ENCODE measurements around the gene BCO1.

The BCO1 gene

DNA sequence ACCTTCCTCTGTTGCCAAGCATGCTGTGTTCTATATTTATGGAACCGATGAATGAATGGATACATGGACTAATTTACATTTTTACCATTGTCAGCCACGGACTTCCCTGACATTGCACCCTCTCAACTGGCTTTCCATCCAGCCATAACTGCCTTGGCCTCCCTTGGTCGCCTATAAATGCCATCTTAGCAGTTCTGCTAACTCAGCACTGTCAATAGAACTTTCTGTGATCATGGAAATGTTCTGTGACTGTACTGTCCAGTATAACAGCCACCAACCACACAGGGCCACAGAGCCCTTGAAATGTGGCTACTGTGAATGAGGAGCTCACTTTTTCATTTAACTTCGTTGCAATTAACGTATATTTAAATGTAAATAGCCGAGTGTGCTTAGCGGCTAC, 8.7 kb upstream of the BCO1 start:
- H3K4me1 ChIP-seq: no peaks in the 10 kb centered on the region

DNA sequence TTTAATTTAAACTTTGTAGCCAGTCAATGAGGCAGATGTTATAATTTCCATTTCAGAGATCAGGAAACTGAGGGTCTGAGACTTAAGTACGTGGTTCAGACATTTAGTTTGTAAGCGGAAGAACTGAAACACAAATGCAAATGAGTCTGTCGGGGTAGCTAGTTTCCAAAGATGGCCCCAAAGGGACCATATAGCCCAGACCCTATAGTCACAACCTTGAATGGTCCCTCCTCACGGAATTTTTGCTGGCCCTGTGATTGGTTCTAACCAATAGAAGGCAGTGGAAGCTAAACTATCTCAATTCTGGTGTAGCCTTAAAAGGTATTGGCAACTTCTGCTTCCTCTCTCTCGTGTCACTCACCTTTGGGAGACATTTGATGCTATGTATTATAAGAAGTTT, 7.5 kb upstream of the BCO1 start:
- no peak for TF ChIP-seq Cebpa-rat (IDR thresholded peaks at IDR 0.05)
- Histone ChIP-seq H3K4me3 (no peak overlapping the region), H3K9me3 (replicated peaks in 1 of 11) (no peaks in the 10 kb centered on the region; a peak in 2 of 22 replicates), H3K27me3 (no peaks in the 10 kb centered on the region), H4K20me1 (no peaks in the 10 kb centered on the region), H3K4me2 (no peak overlapping the region), H3K9ac (no peak overlapping the region), H3K27ac (no peak overlapping the region), H3K4me1 (no peaks in the 10 kb centered on the region), H3K36me3 (no peaks in the 10 kb centered on the region)

More for the DNA sequence above, 8.7 kb upstream of the BCO1 start:
- Histone ChIP-seq H4K20me1 (no peaks in the 10 kb centered on the region), H3K27me3 (no peaks in the 10 kb centered on the region), H3K27ac (no peak overlapping the region), H3K4me3 (no peak overlapping the region), H3K9ac (no peak overlapping the region), H3K9me3 (replicated peaks in 1 of 11) (no peaks in the 10 kb centered on the region; a peak in 2 of 22 replicates), H3K36me3 (no peaks in the 10 kb centered on the region), H3K4me2 (no peak overlapping the region)
- TF ChIP-seq Cebpa-rat (IDR thresholded peaks at IDR 0.05): no peak

DNA sequence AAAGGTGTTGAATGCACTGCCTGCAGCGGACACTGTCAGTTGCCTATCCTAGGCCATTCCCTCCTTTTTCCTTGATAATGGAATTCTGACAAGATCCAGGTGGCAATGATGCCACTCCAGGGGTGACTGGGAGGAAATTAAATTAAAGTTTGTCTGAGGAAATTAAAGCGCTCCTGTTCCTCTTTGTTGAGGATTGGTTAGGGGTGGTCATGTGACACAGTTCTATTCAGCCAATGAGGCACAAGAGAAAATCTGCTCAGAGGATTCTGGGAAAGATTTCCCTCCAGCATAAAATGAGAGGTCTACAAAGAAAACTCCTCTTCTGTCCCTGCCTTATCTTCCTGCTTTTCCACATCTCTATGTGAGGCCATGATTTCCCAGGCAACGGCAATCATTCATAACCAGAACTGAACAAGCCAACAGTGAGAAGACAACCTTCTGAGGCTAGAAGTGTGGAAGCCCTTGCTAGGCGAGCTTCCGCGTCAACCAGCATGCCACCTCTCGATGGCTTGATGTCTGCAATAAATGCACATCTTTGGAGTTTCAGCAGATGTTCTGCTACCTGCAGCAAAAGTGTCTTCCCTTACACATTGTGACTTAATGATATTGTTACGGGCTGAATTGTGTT, 5.6 kb upstream of the BCO1 start:
- Histone ChIP-seq H4K20me1 (no peaks in the 10 kb centered on the region), H3K36me3 (no peaks in the 10 kb centered on the region), H3K4me1 (no peaks in the 10 kb centered on the region), H3K4me3 (no peak overlapping the region), H3K4me2 (no peak overlapping the region), H3K27ac (no peak overlapping the region), H3K27me3 (no peaks in the 10 kb centered on the region), H3K9me3 (replicated peaks in 1 of 11) (no peaks in the 10 kb centered on the region; a peak in 2 of 22 replicates), H3K9ac (no peak overlapping the region)
- no peak for TF ChIP-seq Cebpa-rat (IDR thresholded peaks at IDR 0.05)

DNA sequence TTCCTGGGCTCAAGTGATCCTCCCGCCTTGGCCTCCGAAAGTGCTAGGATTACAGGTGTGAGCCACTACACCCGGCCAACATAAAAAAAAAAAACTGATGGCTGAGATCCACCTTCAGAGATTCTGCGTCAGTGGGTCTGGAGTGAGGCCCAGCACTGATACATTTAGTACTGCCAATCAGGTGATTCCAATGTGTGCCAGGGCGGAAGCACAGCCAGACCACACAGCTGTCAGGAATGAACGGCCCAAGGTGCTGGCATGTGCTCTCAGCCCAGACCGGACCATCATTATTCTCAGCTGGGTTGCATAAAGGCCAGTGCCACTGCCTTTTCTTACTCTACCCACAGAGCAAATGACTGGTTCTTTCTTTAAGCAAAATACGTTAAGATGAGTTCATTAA, 1.2 kb upstream of the BCO1 start:
- no peak for TF ChIP-seq Cebpa-rat (IDR thresholded peaks at IDR 0.05)
- Histone ChIP-seq H3K27ac (no peak overlapping the region), H3K9me3 (replicated peaks in 1 of 11) (no peaks in the 10 kb centered on the region; a peak in 2 of 22 replicates)

DNA sequence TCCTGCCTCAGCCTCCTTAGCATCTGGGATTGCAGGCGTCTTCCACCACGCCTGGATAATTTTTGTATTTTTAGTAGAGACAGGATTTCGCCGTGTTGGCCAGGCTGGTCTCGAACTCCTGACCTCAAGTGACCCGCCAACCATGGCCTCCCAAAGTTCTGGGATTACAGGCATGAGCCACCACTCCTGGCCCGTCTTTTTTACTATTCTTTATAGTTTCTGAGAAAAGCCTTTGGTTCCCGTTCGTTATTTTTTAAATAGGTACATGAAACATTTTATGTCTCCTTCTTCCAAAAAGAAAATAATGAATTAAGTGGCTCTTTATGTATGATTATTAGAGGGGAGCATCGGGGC, 570 bp upstream of the BCO1 start:
- no peak for TF ChIP-seq Cebpa-rat (IDR thresholded peaks at IDR 0.05)
- no peaks in the 10 kb centered on the region for H3K36me3 ChIP-seq
- H4K20me1 ChIP-seq: no peaks in the 10 kb centered on the region
- H3K4me1 ChIP-seq: peaks cover 0 to 9% (median 7%) of the 10 kb centered on the region in 10 experiments; a peak in 12 of 20 replicates
- no peaks in the 10 kb centered on the region for H3K27me3 ChIP-seq
- H3K4me3 ChIP-seq: no peak overlapping the region
- no peak overlapping the region for H3K9ac ChIP-seq
- no peak overlapping the region for H3K4me2 ChIP-seq
- H3K27ac ChIP-seq: no peak overlapping the region
- no peaks in the 10 kb centered on the region; a peak in 1 of 22 replicates for H3K9me3 ChIP-seq (replicated peaks in 1 of 11)

More for the DNA sequence above, 1.2 kb upstream of the BCO1 start:
- H3K4me3 ChIP-seq: no peak overlapping the region
- no peak overlapping the region for H3K9ac ChIP-seq
- no peaks in the 10 kb centered on the region for H3K36me3 ChIP-seq
- H3K4me1 ChIP-seq: peaks cover 0 to 9% (median 7%) of the 10 kb centered on the region in 10 experiments; a peak in 12 of 20 replicates
- H3K4me2 ChIP-seq: no peak overlapping the region
- H4K20me1 ChIP-seq: no peaks in the 10 kb centered on the region
- H3K27me3 ChIP-seq: no peaks in the 10 kb centered on the region

DNA sequence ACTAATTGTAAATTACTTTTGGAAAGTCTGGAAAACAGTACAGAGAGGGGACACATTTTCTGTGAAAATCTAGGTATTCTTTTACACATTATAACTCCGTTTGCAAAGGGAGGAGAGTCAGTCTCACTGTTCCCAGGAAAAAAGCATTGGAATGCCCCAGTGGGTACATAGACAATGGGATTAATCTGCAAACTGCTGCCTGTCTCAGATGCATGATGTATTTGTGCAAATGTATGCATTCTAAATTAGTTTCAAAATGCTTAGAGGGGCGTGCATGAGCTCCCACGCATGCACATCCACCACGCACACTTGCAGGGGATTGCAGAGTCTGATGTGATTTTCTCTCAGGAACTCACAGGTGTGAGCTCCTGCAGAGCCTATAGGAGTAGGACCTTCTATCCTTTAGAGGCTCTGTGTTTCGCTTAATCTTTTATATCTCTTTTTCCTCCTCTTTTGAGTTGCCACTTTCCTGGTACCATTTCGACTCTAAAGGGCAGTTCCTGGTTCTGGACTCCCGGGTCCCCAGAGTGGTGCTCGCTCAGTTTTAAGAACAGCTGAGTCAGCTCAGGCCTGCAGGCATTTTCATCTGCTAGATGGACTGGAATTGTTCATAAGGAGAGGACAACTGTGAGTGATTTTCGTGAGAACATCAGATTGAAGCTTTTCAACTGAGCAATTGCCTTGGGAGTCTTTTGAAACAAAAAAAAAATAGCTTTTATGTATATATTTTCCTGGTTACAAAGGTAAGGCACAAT, 1.1 kb downstream of the BCO1 start:
- Histone ChIP-seq H4K20me1 (no peaks in the 10 kb centered on the region), H3K4me1 (peaks cover 0 to 9% (median 7%) of the 10 kb centered on the region in 10 experiments; a peak in 12 of 20 replicates), H3K27me3 (no peaks in the 10 kb centered on the region), H3K4me3 (no peak overlapping the region), H3K9ac (no peak overlapping the region), H3K4me2 (no peak overlapping the region), H3K27ac (no peak overlapping the region), H3K9me3 (replicated peaks in 1 of 11) (no peaks in the 10 kb centered on the region), H3K36me3 (no peaks in the 10 kb centered on the region)
- TF ChIP-seq Cebpa-rat (IDR thresholded peaks at IDR 0.05): no peak

DNA sequence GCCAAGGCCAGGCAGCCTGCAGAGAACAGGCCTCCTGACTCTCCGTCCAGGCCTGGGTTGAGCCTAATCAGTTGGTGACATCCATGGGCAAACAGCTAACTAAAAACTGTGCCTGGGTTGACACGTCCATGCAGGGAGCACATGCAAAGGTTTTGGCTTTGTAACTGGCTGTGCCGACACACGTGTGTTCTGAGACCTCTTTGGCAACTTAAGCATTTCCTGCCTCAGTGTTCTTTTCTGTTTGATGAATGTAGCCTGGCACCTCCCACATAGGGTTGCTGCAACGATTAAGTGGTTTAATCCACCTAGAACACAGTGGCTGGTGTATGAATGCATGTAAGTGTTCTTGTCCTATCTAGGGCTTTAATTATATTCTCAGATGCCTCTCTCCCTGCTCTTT, 3.2 kb downstream of the BCO1 start:
- Histone ChIP-seq H3K4me3 (no peak overlapping the region), H3K4me1 (peaks cover 0 to 9% (median 7%) of the 10 kb centered on the region in 10 experiments; a peak in 12 of 20 replicates), H3K27me3 (no peaks in the 10 kb centered on the region), H3K27ac (no peak overlapping the region), H3K9ac (no peak overlapping the region), H3K4me2 (no peak overlapping the region), H3K36me3 (no peaks in the 10 kb centered on the region), H4K20me1 (no peaks in the 10 kb centered on the region), H3K9me3 (replicated peaks in 1 of 11) (no peaks in the 10 kb centered on the region)
- no peak for TF ChIP-seq Cebpa-rat (IDR thresholded peaks at IDR 0.05)

DNA sequence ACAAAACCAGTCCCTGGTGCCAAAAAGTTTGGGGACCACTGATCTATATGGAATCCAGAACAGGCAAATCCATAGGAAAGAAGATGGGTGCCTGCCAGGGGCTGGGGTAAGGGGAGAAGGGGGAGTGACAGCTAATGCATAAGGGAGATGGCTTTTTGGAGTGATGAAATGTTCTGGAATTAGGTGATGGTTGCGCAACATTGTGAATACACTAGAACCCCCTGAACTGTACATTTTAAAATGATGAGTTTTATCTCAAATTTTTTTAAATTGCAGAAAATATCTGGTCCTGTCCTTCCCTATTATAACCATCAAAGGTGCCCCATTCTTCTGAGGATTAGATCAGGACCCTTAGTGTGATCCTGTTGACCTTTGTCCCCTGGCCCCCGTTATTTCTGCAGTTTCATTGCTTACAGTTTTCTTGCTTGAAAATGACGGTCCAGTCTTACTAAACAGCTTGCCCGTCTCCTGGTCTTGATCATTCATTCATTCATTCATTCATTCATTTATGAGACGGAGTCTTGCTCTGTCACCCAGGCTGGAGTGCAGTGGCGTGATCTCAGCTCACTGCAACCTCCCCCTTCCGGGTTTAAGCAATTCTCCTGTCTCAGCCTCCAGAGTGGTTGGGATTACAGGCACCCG, 4.6 kb downstream of the BCO1 start:
- Histone ChIP-seq H3K27me3 (no peaks in the 10 kb centered on the region), H3K9ac (no peak overlapping the region), H4K20me1 (no peaks in the 10 kb centered on the region), H3K4me1 (peaks cover 0 to 9% (median 7%) of the 10 kb centered on the region in 10 experiments; a peak in 12 of 20 replicates), H3K36me3 (no peaks in the 10 kb centered on the region), H3K9me3 (replicated peaks in 1 of 11) (no peaks in the 10 kb centered on the region), H3K4me2 (no peak overlapping the region), H3K4me3 (no peak overlapping the region), H3K27ac (no peak overlapping the region)
- peak in 6 of 11 experiments; percentile 13 to 85 (median 60); a peak in 8 of 22 replicates for TF ChIP-seq Cebpa-rat (IDR thresholded peaks at IDR 0.05)

DNA sequence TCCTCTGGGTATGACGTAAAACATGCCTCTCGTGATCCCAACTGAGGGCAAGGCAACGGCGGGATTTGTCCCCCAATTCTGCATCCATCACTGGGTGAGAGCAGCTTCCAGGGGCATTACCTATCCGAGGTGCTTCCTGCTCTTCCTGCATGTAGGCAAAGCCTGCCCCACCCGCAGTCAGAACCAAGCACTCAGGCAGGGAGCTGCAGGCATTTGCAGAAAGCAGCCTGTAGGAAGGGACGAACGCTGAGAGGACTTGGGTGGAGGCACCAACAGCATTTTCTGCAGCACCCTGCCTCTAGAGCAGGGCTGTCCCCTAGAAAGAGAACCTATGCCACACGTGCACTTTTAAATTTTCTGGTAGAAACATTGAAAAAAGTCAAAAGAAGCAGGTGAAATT, 5.5 kb downstream of the BCO1 start:
- Histone ChIP-seq H3K36me3 (no peaks in the 10 kb centered on the region), H3K4me3 (no peak overlapping the region), H3K27me3 (no peaks in the 10 kb centered on the region), H3K9ac (no peak overlapping the region), H3K9me3 (replicated peaks in 1 of 11) (no peaks in the 10 kb centered on the region), H4K20me1 (no peaks in the 10 kb centered on the region), H3K4me1 (peaks cover 0 to 3% (median 1%) of the 10 kb centered on the region in 10 experiments; a peak in 10 of 20 replicates), H3K27ac (no peak overlapping the region), H3K4me2 (no peak overlapping the region)
- TF ChIP-seq Cebpa-rat (IDR thresholded peaks at IDR 0.05): no peak
